ENCODE data around the gene PIK3AP1. TPM values are rescaled to one million over a fixed set of nuclear protein-coding genes. Genes with fewer than 3 reads are reported as not detected.

The PIK3AP1 gene
- total RNA-seq, 2 donors from 2014 or later: 1.3 to 5.2 TPM

GRCh38 chr10:96765406-96766240 is 45.3 kb upstream of the PIK3AP1 start:
- Mint-ChIP-seq H3K9me3 (peaks cover 10% of the 10 kb centered on the region), H3K27ac (no peak overlapping the region), H3K36me3 (ENCODE audit: low read depth) (peaks cover 2% of the 10 kb centered on the region), H3K27me3 (ENCODE audit: insufficient read depth) (no peaks in the 10 kb centered on the region), H3K4me3 (no peak overlapping the region), H3K4me1 (peaks cover 4% of the 10 kb centered on the region)
- Histone ChIP-seq H3K9ac (ENCODE audit: extremely low read depth, low read length, poor library complexity, severe bottlenecking) (no peak overlapping the region), H3K4me1 (ENCODE audit: control insufficient read depth, insufficient read depth, low read length) (no peaks in the 10 kb centered on the region), H3K27me3 (ENCODE audit: control insufficient read depth, insufficient read depth, low read length, poor library complexity, severe bottlenecking) (no peaks in the 10 kb centered on the region), H3K9me3 (ENCODE audit: control insufficient read depth, low read length) (no peaks in the 10 kb centered on the region), H3K27ac (ENCODE audit: low read depth, low read length) (no peak overlapping the region), H3K4me3 (ENCODE audit: low read length) (no peak overlapping the region), H3K36me3 (ENCODE audit: control insufficient read depth, insufficient read depth, low read length) (no peaks in the 10 kb centered on the region)
- 84 to 91% methylated on average over 8 to 9 of the region's 9 CpGs for WGBS, 2 experiments (ENCODE audit: insufficient coverage in 1 of 2, insufficient read length in 1 of 2)
- TF ChIP-seq CTCF (conservative IDR thresholded peaks at IDR 0.05): peak; percentile 65
- DNase-seq: peak; percentile 65

GRCh38 chr10:96764425-96765060 is 44.2 kb upstream of the PIK3AP1 start:
- 86 to 90% methylated on average over 3 to 4 of the region's 4 CpGs for WGBS, 2 experiments (ENCODE audit: insufficient coverage in 1 of 2, insufficient read length in 1 of 2)
- H3K27ac Mint-ChIP-seq: no peak overlapping the region
- H3K27me3 Mint-ChIP-seq (ENCODE audit: insufficient read depth): no peaks in the 10 kb centered on the region
- H3K9ac ChIP-seq (ENCODE audit: extremely low read depth, low read length, poor library complexity, severe bottlenecking): no peak overlapping the region
- no peak overlapping the region for H3K27ac ChIP-seq (ENCODE audit: low read depth, low read length)
- no peaks in the 10 kb centered on the region for H3K4me1 ChIP-seq (ENCODE audit: control insufficient read depth, insufficient read depth, low read length)
- TF ChIP-seq CTCF (conservative IDR thresholded peaks at IDR 0.05): no peak
- H3K9me3 Mint-ChIP-seq: peaks cover 7% of the 10 kb centered on the region
- peaks cover 4% of the 10 kb centered on the region for H3K4me1 Mint-ChIP-seq
- no peaks in the 10 kb centered on the region for H3K27me3 ChIP-seq (ENCODE audit: control insufficient read depth, insufficient read depth, low read length, poor library complexity, severe bottlenecking)
- H3K4me3 ChIP-seq (ENCODE audit: low read length): no peak overlapping the region
- H3K36me3 Mint-ChIP-seq (ENCODE audit: low read depth): no peaks in the 10 kb centered on the region
- DNase-seq: no peak
- no peak overlapping the region for H3K4me3 Mint-ChIP-seq
- H3K9me3 ChIP-seq (ENCODE audit: control insufficient read depth, low read length): no peaks in the 10 kb centered on the region
- H3K36me3 ChIP-seq (ENCODE audit: control insufficient read depth, insufficient read depth, low read length): no peaks in the 10 kb centered on the region

GRCh38 chr10:96758423-96758822 is 38.1 kb upstream of the PIK3AP1 start:
- H3K36me3 Mint-ChIP-seq (ENCODE audit: low read depth): no peaks in the 10 kb centered on the region
- WGBS, 2 experiments (ENCODE audit: insufficient coverage in 1 of 2, insufficient read length in 1 of 2): 95 to 100% methylated on average over 1 of the region's 1 CpG
- no peak for TF ChIP-seq CTCF (conservative IDR thresholded peaks at IDR 0.05)

More at GRCh38 chr10:96758423-96758822, 38.1 kb upstream of the PIK3AP1 start:
- no peak for DNase-seq
- H3K27ac ChIP-seq (ENCODE audit: low read depth, low read length): no peak overlapping the region
- Mint-ChIP-seq H3K27me3 (ENCODE audit: insufficient read depth) (no peaks in the 10 kb centered on the region), H3K9me3 (no peaks in the 10 kb centered on the region), H3K4me1 (peaks cover 4% of the 10 kb centered on the region), H3K4me3 (no peak overlapping the region), H3K27ac (no peak overlapping the region)
- H3K4me3 ChIP-seq (ENCODE audit: low read length): no peak overlapping the region
- H3K9ac ChIP-seq (ENCODE audit: extremely low read depth, low read length, poor library complexity, severe bottlenecking): no peak overlapping the region
- H3K9me3 ChIP-seq (ENCODE audit: control insufficient read depth, low read length): no peaks in the 10 kb centered on the region
- no peaks in the 10 kb centered on the region for H3K27me3 ChIP-seq (ENCODE audit: control insufficient read depth, insufficient read depth, low read length, poor library complexity, severe bottlenecking)
- no peaks in the 10 kb centered on the region for H3K4me1 ChIP-seq (ENCODE audit: control insufficient read depth, insufficient read depth, low read length)
- H3K36me3 ChIP-seq (ENCODE audit: control insufficient read depth, insufficient read depth, low read length): no peaks in the 10 kb centered on the region

All from endodermal cell (in vitro differentiated cells).